H7 (cell line): ENCODE measurements around the gene PREPL. TPM values are rescaled to one million over a fixed set of nuclear protein-coding genes. Genes with fewer than 3 reads are reported as not detected.

ENCODE experiments used
- DNase-seq: peaks from one replicate; pipeline ENCODE4 v3.0.0; 2012
- H3K27me3 ChIP-seq: 2 replicates; pipeline ENCODE4 v1.6.0; 2011; ENCODE audit warnings: mild to moderate bottlenecking, low read length; ENCODE audit not compliant: control insufficient read depth, insufficient read depth
- H3K36me3 ChIP-seq: replicated peaks from 2 replicates; pipeline ENCODE4 v1.5.1; 2011; ENCODE audit warnings: low read length; ENCODE audit not compliant: control insufficient read depth, insufficient read depth
- H3K4me3 ChIP-seq: 2 replicates; pipeline ENCODE4 v1.5.1; 2011; ENCODE audit warnings: low read depth, mild to moderate bottlenecking, control low read depth, low read length, moderate library complexity; ENCODE audit not compliant: insufficient read depth
- total RNA-seq: library from RNA; depleted of rRNA; stranded (reverse); fragments of >200 nt; shearing (Covaris generic); gene quantifications from 2 replicates; pipeline ENCODE4 v1.2.3, GENCODE V29; 2014; rRNA removed

PREPL gene
- total RNA-seq, 1 experiment from 2014 or later: 21.1 TPM

DNA sequence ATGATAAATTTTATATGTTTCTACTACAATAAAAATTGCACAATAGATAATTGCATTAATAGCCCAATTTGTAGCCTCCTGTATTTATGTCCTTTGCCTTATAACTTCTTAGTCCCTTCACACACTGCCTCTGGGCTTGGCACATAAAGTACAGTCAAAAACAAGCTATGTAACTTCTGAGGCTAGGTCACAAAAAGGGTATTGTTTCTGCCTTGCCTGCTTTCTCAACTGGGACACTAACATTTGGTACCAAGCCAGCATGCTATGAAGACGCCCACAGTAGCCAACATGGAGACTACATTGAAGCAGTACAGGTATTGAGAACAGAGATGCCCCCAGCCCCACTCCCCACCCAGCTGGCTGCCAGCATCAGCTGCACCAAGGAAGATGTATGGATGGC is 91.5 kb downstream of the PREPL start:
- Histone ChIP-seq H3K27me3 (no peaks in the 10 kb centered on the region), H3K36me3 (no peaks in the 10 kb centered on the region), H3K4me3 (no peak overlapping the region)
- DNase-seq: no peak

DNA sequence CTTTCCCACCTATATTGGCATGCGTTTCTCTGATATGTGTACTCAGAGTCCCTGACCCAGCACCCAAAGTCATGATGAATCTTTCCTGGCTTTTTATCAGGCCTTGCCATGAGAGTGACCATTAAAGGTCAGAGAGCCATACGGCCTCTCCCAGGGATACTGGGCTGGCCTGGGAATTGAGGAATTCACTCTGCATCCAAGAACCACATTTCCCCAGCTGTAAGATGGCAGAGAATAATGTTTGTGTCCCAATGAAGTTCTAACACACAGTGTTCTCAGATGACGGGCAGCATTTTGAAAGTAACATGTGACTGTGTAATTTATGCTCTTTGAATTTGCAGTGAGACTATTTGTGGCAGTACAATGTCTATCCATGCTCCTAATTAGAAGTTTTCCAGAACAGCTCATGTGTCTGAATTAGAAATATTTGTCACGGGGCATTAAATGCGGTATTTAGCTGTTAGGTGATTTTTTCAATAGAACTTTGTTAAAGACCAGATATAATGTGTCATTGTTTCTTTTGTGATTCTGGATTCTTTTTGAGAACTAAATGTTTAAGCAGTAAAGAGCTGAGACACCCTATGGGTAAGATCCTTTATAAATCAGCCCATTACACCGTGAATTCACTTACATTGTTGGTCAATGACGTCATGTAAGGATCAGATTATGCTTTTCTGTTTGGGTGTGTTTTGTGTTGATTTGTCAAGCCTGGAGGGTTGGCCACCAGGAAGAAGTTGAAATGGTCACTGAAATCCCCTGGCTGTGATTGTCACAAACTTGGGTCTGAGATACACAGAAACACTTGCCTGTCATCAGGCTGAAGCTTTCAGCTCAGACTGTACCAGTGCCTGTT is 93.3 kb downstream of the PREPL start:
- DNase-seq: no peak
- Histone ChIP-seq H3K27me3 (no peaks in the 10 kb centered on the region), H3K36me3 (no peaks in the 10 kb centered on the region), H3K4me3 (no peak overlapping the region)

Other genes starting within 250 kb of the PREPL start
- 40.4 and 47.3 TPM in 2 replicates for gene PPM1B, start 192.6 kb downstream of the PREPL start, total RNA-seq
- gene SLC3A1, start 86.0 kb downstream of the PREPL start, total RNA-seq: 0.04 TPM in 1 of 2 replicates, not detected in the other
- gene CAMKMT, start 453 bp upstream of the PREPL start, total RNA-seq: 17.4 and 19.6 TPM in 2 replicates